Measurements from ENCODE around the gene ZFYVE27. TPM values are rescaled to one million over a fixed set of nuclear protein-coding genes. Genes with fewer than 3 reads are reported as not detected.

The ZFYVE27 gene
- total RNA-seq, 2 experiments from 2014 or later: 24.0 to 33.0 TPM

GRCh38 chr10:97798958-97799610, 62.2 kb downstream of the ZFYVE27 start:
- TF ChIP-seq EZH2phosphoT487 (IDR thresholded peaks at IDR 0.05; ENCODE audit: borderline replicate concordance, low read depth, low read length) (no peak), CTCF (conservative IDR thresholded peaks at IDR 0.05; ENCODE audit: low read length) (no peak)
- Histone ChIP-seq H3K4me2 (ENCODE audit: low read length) (no peak overlapping the region), H4K20me1 (ENCODE audit: insufficient read depth, low read length) (no peaks in the 10 kb centered on the region), H2AFZ (ENCODE audit: low read length) (no peak overlapping the region), H3K9me3 (ENCODE audit: low read length) (peaks cover 11% of the 10 kb centered on the region; the same call in 1 of the 2 replicates), H3K36me3 (ENCODE audit: insufficient read depth, low read length) (no peaks in the 10 kb centered on the region), H3K4me1 (ENCODE audit: insufficient read depth, low read length, poor library complexity, severe bottlenecking) (no peaks in the 10 kb centered on the region), H3K9me2 (ENCODE audit: insufficient read depth, low read length) (no peaks in the 10 kb centered on the region), H3K27ac (ENCODE audit: low read depth, low read length, poor library complexity, severe bottlenecking) (no peak overlapping the region), H3K79me2 (ENCODE audit: insufficient read depth, low read depth, low read length) (no peaks in the 10 kb centered on the region), H3K4me3 (ENCODE audit: low read depth, low read length, poor library complexity, severe bottlenecking) (no peak overlapping the region)
- ChIA-PET POLR2A (interaction anchor here (0.6 kb wide), 1 partner anchor 66 kb away, joined by 4 read pairs; no protein-coding TSS in a partner anchor), CTCF (ENCODE audit: unreplicated experiment) (no interaction called here)
- intact Hi-C loops (cut with micrococcal nuclease; ENCODE audit: unreplicated experiment): no loop called here
- no peak for DNase-seq (ENCODE audit: low spot score)
- BruUV-seq (replicated peaks): no TSS peak

DNA sequence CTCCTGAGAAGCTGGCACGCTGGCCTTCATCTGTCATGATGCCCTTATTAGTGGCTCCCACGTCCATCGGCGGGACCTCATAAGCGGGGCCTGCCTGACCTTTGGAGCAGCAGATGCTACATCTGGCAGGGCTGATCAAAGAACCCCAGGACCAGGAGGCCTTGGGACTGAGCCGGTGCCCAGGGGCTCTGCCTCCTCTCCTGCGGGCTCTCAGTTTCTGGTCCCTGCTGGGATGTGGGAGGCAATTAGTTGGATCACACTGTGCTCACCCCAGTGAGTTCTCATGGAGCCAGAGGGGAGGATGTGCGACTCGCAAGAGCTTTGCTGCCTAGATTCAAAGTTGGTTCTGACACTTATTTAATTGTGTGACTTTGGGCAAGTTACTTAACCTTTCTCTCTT, 63.5 kb downstream of the ZFYVE27 start:
- no peaks in the 10 kb centered on the region for H3K9me2 ChIP-seq (ENCODE audit: insufficient read depth, low read length)
- H3K4me2 ChIP-seq (ENCODE audit: low read length): no peak overlapping the region
- H2AFZ ChIP-seq (ENCODE audit: low read length): no peak overlapping the region
- no peaks in the 10 kb centered on the region for H3K4me1 ChIP-seq (ENCODE audit: insufficient read depth, low read length, poor library complexity, severe bottlenecking)
- no peak for TF ChIP-seq CTCF (conservative IDR thresholded peaks at IDR 0.05; ENCODE audit: low read length)
- no peak for TF ChIP-seq EZH2phosphoT487 (IDR thresholded peaks at IDR 0.05; ENCODE audit: borderline replicate concordance, low read depth, low read length)
- H3K4me3 ChIP-seq (ENCODE audit: low read depth, low read length, poor library complexity, severe bottlenecking): no peak overlapping the region
- no peaks in the 10 kb centered on the region for H4K20me1 ChIP-seq (ENCODE audit: insufficient read depth, low read length)
- intact Hi-C loops (cut with micrococcal nuclease; ENCODE audit: unreplicated experiment): no loop called here
- POLR2A ChIA-PET: no interaction called here
- no TSS peak for BruUV-seq (replicated peaks)
- no peaks in the 10 kb centered on the region for H3K79me2 ChIP-seq (ENCODE audit: insufficient read depth, low read depth, low read length)
- CTCF ChIA-PET (ENCODE audit: unreplicated experiment): no interaction called here
- no peaks in the 10 kb centered on the region for H3K36me3 ChIP-seq (ENCODE audit: insufficient read depth, low read length)
- DNase-seq (ENCODE audit: low spot score): no peak
- peaks cover 11% of the 10 kb centered on the region; the same call in 1 of the 2 replicates for H3K9me3 ChIP-seq (ENCODE audit: low read length)
- no peak overlapping the region for H3K27ac ChIP-seq (ENCODE audit: low read depth, low read length, poor library complexity, severe bottlenecking)

DNA sequence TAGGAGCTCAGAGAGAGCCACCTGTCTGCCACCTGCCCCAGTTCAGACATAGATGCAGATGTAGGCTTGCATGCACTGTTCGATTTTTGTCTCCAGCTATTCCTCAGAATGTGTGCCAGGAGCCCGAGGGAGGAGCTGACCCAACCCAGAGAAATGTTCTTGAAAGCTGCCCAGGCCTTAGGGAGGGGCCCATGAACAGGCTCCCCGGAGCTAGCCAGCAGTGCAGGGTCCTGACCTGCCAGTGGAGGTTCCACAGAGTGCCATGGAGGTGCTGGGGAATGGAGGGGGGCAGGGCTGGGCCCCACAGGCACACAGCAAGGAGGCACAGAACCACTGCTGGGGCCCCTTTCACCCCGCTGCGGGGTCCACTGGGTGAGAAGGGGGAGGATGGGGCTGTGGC, 64.5 kb downstream of the ZFYVE27 start:
- no peak for DNase-seq (ENCODE audit: low spot score)
- Histone ChIP-seq H3K4me1 (ENCODE audit: insufficient read depth, low read length, poor library complexity, severe bottlenecking) (no peaks in the 10 kb centered on the region), H3K79me2 (ENCODE audit: insufficient read depth, low read depth, low read length) (no peaks in the 10 kb centered on the region), H3K4me3 (ENCODE audit: low read depth, low read length, poor library complexity, severe bottlenecking) (no peak overlapping the region), H3K36me3 (ENCODE audit: insufficient read depth, low read length) (no peaks in the 10 kb centered on the region), H3K27ac (ENCODE audit: low read depth, low read length, poor library complexity, severe bottlenecking) (no peak overlapping the region), H3K9me2 (ENCODE audit: insufficient read depth, low read length) (no peaks in the 10 kb centered on the region), H2AFZ (ENCODE audit: low read length) (no peak overlapping the region), H3K9me3 (ENCODE audit: low read length) (peaks cover 11% of the 10 kb centered on the region; the same call in 1 of the 2 replicates), H4K20me1 (ENCODE audit: insufficient read depth, low read length) (no peaks in the 10 kb centered on the region), H3K4me2 (ENCODE audit: low read length) (no peak overlapping the region)
- ChIA-PET POLR2A (no interaction called here), CTCF (ENCODE audit: unreplicated experiment) (no interaction called here)
- BruUV-seq (replicated peaks): no TSS peak
- TF ChIP-seq CTCF (conservative IDR thresholded peaks at IDR 0.05; ENCODE audit: low read length) (no peak), EZH2phosphoT487 (IDR thresholded peaks at IDR 0.05; ENCODE audit: borderline replicate concordance, low read depth, low read length) (no peak)
- intact Hi-C loops (cut with micrococcal nuclease; ENCODE audit: unreplicated experiment): no loop called here

Measured in OCI-LY7 (cell line).